Right lung (tissue), 5 donors: ENCODE measurements around the gene CERK. TPM values are rescaled to one million over a fixed set of nuclear protein-coding genes. Genes with fewer than 3 reads are reported as not detected.
"Not testable (repeated sequence)": the region's sequence is repeated elsewhere in the genome, so short reads cannot be mapped to it uniquely, and the experiment has no call there.

Source experiments
- DNase-seq, 2 donors: peaks; one replicate each; pipeline ENCODE4 v3.0.0-alpha.2; 2013
- polyA plus RNA-seq, 5 donors: library from polyadenylated mRNA; unstranded; fragments of 120-200 nt; gene quantifications; one replicate each; pipeline versions ENCODE4 v1.2.1 to v1.2.3, GENCODE V29; 2013; ENCODE audit warnings: inconsistent platforms in 1 of 5, low replicate concordance in 1 of 5; ENCODE audit not compliant: insufficient read length in 5 of 5, insufficient read depth in 1 of 5

The CERK gene
- polyA plus RNA-seq, 5 donors, result 37.3 to 41.6 (median 40.1) TPM

- DNase-seq, result not testable (repeated sequence)
Observed at GRCh38 chr22:46734213-46734722, 3.8 kb downstream of the CERK start.

- no peak for DNase-seq
Observed at GRCh38 chr22:46732513-46732912, 5.5 kb downstream of the CERK start.

DNA sequence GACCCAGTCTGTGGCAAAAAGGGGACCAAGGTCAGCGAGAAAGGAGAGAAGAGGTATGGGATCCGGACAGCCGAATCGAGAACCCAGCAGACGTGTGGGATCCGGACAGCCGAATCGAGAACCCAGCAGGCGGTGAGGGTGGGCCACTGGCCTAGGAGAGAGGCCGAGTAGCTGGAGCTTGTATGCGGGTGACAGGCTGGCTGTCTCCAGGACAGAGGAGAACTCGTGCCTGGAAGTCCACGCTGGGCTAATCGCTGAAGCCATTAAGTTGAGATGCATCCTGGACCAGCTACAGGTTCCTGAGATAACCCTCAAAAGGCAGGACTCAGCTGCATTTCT lies 6.0 kb downstream of the CERK start:
- DNase-seq, result no peak

- DNase-seq, result no peak
Observed at GRCh38 chr22:46731246-46732040, 6.6 kb downstream of the CERK start.

GRCh38 chr22:46730568-46731245 lies 7.3 kb downstream of the CERK start:
- no peak for DNase-seq

GRCh38 chr22:46728470-46728869 lies 9.6 kb downstream of the CERK start:
- no peak for DNase-seq

GRCh38 chr22:46727813-46728364 lies 10.2 kb downstream of the CERK start:
- no peak for DNase-seq

DNA sequence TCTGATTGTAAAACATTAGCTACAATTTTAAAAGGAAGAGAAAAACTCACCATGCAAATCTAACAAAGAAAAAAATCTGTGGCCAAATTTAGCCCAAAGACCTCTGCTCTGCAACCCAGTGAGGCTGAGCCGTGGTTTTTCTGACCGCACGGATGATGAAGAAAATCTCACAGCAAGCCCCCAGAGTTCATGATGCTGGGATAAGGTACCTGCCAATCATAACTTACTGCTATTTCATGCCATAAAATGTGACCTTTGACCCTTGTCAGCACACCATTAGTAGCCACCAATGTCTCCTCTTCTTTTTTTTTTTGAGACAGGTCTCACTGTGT lies 11.1 kb downstream of the CERK start:
- no peak for DNase-seq

DNA sequence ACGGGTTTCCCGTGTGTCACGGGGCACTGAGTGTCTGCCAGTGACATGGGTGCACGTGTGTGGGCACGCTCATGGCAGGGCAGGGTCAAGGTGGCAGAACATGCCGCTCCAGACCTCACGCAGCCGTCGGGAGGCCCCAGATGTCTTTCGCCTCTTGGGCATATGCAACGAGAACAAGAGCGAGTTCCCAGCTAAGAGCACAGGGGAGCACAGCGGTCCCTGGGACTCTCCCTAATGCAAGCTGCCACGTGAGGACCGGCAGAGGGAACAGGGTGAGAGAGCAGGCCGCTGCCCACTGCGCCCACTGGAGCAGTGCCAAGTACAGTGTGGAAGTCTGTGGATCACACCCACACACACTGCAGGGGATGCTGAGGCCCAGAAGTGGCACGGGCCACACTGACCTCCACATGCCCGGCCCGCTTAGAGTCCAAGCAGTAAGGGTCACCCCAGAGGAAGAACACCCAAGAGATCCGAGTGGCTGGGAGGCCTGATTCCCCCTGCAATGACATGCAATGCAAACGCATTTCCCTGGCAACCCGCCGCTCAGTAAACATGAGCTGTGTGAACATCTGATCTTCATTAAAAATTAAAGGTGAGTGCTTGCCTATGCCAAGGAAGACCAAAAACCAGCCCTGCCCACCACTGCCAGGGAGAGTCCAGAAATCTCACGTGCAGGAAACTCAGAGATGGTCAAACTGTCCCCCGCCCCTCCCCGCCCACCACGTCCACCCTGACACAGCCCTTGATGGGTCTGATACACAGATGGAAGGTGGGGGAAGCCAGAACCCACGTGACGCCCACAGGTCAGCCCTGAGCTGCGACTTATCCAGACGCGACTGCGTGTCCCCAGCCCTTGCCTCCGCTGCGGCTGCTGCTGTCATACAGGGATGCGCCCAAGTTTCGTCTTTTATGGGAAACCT lies 11.7 kb downstream of the CERK start:
- no peak for DNase-seq

DNA sequence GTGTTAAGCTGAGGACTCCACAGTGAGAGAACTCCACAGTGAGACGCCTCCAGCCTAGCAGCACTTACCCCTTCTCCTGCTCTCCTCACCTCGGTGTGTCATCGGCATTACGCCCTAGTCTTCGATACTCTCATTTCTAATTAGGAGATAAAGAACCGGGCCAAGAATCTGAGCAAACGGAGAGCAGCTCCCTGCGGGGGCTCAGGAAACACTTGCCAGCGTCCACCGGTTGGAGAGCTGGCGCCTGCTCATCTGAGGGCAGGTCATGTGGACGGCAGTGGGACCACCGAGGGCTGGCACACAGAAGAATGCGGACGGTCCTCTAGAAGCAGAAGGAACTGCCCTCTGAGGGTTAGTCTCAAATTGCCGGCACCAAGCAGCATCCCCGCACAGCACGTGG lies 13.0 kb downstream of the CERK start:
- DNase-seq, result no peak

- no peak for DNase-seq
Observed at GRCh38 chr22:46723882-46724281, 14.2 kb downstream of the CERK start.

GRCh38 chr22:46721501-46722085 lies 16.5 kb downstream of the CERK start:
- DNase-seq, result no peak

DNA sequence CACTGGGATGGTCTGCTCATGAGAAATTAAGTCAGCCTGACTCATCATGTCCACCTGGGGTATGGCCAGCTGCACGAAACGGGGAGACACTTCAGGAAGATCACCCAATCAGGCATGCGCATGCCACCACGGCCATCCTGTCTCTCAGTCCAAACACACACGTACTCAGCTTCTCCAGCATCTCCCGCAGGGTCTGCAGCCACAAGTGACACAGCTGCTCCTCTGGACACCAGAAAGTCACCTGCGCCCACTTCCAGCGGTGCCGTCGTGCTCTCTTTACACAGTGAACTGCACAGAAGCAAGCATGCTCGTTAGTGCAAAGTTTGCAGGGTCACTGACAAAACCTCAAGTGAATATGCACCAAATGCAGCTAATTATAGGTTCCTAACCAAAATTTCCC lies 18.1 kb downstream of the CERK start:
- no peak for DNase-seq

- DNase-seq, result peak in 1 of 2 donors; percentile 43
Observed at GRCh38 chr22:46714550-46714949, 23.5 kb downstream of the CERK start.

DNA sequence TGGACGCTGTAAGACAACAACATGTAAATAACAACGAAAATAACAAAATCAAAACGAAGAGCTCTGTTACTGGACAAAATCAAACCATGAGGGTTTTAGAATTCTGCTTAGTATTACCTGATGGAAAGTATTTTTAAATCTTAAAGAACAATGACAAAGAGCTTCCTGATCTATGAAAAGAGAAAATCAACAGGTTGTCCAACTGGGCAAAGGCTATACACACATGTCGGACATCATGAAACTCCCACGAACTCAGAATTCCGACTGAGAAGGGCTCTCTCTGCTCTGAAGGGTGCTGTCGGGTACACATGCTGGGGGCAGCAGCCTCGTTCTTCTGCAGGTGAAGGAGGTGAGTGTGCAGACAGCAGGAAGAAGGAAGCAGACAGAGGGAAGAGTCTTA lies 25.8 kb downstream of the CERK start:
- no peak for DNase-seq

GRCh38 chr22:46710806-46711205 lies 27.2 kb downstream of the CERK start:
- no peak for DNase-seq

- no peak for DNase-seq
Observed at GRCh38 chr22:46708766-46709330, 29.2 kb downstream of the CERK start.

- no peak for DNase-seq
Observed at GRCh38 chr22:46707827-46708570, 30.1 kb downstream of the CERK start.

GRCh38 chr22:46707305-46707704 lies 30.7 kb downstream of the CERK start:
- no peak for DNase-seq

GRCh38 chr22:46706060-46706459 lies 32.0 kb downstream of the CERK start:
- no peak for DNase-seq

DNA sequence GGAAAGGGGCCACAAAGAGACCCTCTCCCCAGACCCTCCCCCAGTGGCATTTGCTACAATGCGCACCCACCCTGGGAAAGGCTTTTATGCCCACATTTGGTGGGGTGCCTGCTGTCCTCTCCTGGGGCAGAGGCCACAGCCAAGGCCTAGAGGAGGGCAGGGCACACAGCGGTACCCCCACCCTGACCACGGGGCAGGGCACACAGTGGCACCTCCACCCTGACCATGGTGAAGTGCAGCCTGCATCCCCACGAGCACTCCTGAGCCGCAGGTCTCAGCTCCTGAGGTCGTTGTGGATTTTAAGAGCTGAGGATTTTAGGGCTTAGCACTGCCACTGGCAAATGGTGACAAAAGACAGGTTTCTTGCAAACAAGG lies 34.1 kb downstream of the CERK start:
- no peak for DNase-seq
